ENCODE measurements around the gene EGF. TPM values are rescaled to one million over a fixed set of nuclear protein-coding genes. Genes with fewer than 3 reads are reported as not detected.
A peak's percentile ranks its signal among the peaks of the same experiment; 100 is the strongest.
"Not testable (repeated sequence)": the region's sequence is repeated elsewhere in the genome, so short reads cannot be mapped to it uniquely, and the experiment has no call there.

Gene EGF
- total RNA-seq, 2 donors from 2014 or later: not detected

DNA sequence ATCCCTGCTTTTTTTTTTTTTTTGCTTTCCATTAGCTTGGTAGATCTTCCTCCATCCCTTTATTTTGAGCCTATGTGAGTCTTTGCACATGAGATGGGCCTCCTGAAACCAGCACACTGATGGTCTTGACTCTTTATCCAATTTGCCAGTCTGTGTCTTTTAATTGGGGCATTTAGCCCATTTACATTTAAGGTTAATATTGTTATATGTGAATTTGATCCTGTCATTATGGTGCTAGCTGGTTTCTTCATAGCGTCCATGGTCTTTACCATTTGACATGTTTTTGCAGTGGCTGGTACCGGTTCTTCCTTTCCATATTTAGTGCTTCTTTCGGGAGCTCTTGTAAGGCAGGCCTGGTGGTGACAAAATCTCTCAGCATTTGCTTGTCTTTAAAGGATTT is 24.7 kb downstream of the EGF start:
- not testable (repeated sequence) for H3K36me3 Mint-ChIP-seq (ENCODE audit: low read depth); ATAC-seq (replicated peaks); H3K9me3 Mint-ChIP-seq; H3K27ac Mint-ChIP-seq; H3K4me1 Mint-ChIP-seq; H3K4me3 Mint-ChIP-seq
- peaks cover 16% of the 10 kb centered on the region for H3K27me3 Mint-ChIP-seq

DNA sequence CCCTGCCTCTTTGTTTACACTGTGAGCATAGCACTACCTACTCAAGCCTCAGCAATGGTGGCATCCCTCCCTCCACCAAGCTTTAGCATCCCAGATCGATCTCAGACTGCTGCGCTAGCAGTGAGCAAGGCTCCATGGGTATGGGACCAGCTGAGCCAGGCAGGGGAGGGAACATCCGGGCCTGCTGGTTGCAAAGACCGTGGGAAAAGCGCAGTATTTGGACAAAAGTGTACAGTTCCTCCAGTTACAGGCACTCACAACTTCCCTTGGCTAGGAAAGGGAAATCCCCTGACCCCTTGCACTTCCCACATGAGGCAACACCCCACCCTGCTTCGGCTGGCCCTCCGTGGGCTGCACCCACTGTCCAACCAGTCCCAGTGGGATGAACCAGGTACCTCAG is 26.5 kb downstream of the EGF start:
- H3K4me1 Mint-ChIP-seq: no peaks in the 10 kb centered on the region
- H3K9me3 Mint-ChIP-seq: peaks cover 4% of the 10 kb centered on the region
- no peak overlapping the region for H3K4me3 Mint-ChIP-seq
- H3K36me3 Mint-ChIP-seq (ENCODE audit: low read depth): no peaks in the 10 kb centered on the region
- peaks cover 20% of the 10 kb centered on the region for H3K27me3 Mint-ChIP-seq
- no peak overlapping the region for H3K27ac Mint-ChIP-seq
- no peak for ATAC-seq (replicated peaks)

DNA sequence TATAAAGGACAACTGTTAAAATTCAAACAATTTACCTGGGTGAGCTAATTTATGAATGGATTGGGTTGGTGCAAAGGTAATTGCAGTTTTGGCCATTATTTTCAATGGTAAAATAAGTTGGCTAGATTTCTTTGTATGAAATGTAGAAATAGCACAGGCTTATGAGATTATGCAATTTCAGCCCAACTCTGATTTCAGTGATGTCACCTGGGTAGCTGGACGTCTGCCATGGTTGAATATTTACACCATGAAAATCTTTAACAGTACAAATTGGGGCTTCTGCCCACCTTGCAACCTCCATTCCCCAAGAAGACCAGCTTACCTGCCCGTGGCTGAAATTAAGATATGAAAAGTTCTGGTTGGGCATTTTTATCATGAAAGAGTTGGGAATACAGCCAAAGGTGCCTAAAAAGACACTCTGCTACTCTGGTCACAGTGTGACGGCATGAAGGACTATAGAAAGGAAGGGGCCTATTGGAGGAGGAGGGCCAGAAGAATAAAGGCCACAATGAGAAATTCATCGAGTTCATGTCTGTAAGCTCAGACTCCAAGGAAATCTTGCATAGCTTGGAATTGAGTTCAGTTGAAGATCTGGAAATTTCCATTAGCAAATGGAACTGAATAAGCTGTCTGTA is 29.7 kb downstream of the EGF start:
- Mint-ChIP-seq H3K9me3 (peaks cover 4% of the 10 kb centered on the region), H3K4me1 (no peaks in the 10 kb centered on the region), H3K4me3 (no peak overlapping the region), H3K27ac (no peak overlapping the region), H3K27me3 (peaks cover 17% of the 10 kb centered on the region), H3K36me3 (ENCODE audit: low read depth) (no peaks in the 10 kb centered on the region)
- ATAC-seq (replicated peaks): no peak

DNA sequence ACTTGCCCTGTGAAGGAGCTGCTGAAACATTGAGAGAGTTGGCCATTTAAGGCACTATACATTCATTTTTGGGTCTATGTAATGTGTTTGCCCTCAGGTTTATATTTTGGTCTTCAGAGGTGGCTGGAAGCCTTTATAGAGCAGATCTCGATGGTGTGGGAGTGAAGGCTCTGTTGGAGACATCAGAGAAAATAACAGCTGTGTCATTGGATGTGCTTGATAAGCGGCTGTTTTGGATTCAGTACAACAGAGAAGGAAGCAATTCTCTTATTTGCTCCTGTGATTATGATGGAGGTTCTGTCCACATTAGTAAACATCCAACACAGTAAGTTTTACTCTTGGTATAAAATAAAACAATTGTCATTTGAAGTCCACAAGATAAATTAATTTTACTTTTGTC is 31.1 kb downstream of the EGF start:
- ATAC-seq (replicated peaks): no peak
- H3K9me3 Mint-ChIP-seq: no peaks in the 10 kb centered on the region
- no peaks in the 10 kb centered on the region for H3K36me3 Mint-ChIP-seq (ENCODE audit: low read depth)
- no peak overlapping the region for H3K4me3 Mint-ChIP-seq
- H3K4me1 Mint-ChIP-seq: peaks cover 7% of the 10 kb centered on the region
- no peak overlapping the region for H3K27ac Mint-ChIP-seq
- H3K27me3 Mint-ChIP-seq: peaks cover 10% of the 10 kb centered on the region

DNA sequence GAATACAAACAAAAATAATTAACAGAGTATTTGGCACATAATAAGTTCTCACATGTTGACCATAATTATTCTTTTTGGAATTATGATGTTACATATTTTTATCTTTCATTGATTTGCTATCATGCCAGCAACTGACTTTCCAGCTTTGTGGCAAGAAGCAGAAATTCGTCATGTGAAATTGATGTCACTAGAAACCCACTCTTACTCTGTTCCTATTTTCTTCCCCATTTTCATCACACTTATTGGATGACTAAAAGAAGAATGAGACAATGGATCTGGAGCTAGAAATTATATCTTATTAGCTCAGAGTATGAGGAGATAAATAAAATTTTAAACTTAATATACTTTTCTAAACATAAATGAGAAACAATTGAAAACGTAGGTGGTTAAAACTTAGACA is 31.9 kb downstream of the EGF start:
- Mint-ChIP-seq H3K36me3 (ENCODE audit: low read depth) (no peaks in the 10 kb centered on the region), H3K27me3 (peaks cover 7% of the 10 kb centered on the region), H3K4me3 (no peak overlapping the region), H3K9me3 (no peaks in the 10 kb centered on the region), H3K4me1 (peaks cover 7% of the 10 kb centered on the region), H3K27ac (no peak overlapping the region)
- ATAC-seq (replicated peaks): no peak

DNA sequence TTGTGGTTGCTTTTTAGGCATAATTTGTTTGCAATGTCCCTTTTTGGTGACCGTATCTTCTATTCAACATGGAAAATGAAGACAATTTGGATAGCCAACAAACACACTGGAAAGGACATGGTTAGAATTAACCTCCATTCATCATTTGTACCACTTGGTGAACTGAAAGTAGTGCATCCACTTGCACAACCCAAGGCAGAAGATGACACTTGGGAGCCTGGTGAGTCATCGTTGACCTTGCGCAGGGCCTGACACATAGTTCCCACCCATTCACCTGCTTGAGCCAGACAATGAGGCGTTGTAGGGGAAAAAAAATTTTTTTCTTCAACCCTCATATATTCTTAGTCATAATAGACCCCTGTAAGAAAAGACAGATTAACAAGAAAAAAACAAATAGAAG is 32.4 kb downstream of the EGF start:
- no peaks in the 10 kb centered on the region for H3K9me3 Mint-ChIP-seq
- H3K4me3 Mint-ChIP-seq: no peak overlapping the region
- ATAC-seq (replicated peaks): peak; percentile 54
- peak overlapping the region; percentile 61 for H3K27ac Mint-ChIP-seq
- H3K27me3 Mint-ChIP-seq: peaks cover 7% of the 10 kb centered on the region
- H3K4me1 Mint-ChIP-seq: peaks cover 7% of the 10 kb centered on the region
- no peaks in the 10 kb centered on the region for H3K36me3 Mint-ChIP-seq (ENCODE audit: low read depth)

DNA sequence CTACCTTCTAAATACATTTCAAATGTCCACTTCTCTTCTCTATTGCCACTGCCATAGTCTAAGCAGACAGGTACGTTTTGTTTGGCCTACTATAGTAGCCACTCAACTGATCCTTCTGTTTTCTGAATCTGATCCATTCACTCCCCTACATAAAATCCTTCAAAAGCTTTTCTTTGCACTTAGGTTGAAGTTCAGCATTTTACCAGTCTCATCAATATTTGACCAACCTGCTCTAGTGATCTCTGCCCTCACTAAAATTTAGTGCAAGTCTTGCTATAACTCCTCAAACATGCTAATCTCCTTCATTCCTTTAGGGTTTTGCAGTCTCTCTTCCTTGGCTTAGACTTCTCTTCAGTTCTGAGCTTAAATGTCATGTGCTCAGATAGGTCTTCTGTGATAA is 33.4 kb downstream of the EGF start:
- H3K27me3 Mint-ChIP-seq: peaks cover 7% of the 10 kb centered on the region
- no peak overlapping the region for H3K27ac Mint-ChIP-seq

DNA sequence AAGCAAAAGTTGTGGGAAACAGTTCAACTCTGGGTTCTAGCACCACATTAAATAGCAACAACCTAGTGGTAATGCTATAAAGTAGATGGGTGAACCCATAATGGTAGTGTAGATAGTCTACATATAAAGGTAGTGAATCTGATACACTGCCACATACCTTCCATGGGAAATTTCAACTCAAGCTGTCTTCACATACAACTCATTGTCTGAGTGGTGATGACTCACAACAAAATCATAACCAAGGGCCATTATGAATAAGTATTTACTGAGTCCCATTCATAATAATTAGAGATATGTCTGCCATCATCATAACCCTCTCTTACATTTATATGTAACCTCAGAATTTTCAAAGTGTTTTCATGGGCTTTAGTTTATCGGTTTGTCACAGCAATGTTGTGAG is 34.8 kb downstream of the EGF start:
- no peaks in the 10 kb centered on the region for H3K36me3 Mint-ChIP-seq (ENCODE audit: low read depth)
- no peaks in the 10 kb centered on the region for H3K9me3 Mint-ChIP-seq
- H3K27ac Mint-ChIP-seq: peak overlapping the region; percentile 83
- peak; percentile 85 for ATAC-seq (replicated peaks)
- peaks cover 7% of the 10 kb centered on the region for H3K4me1 Mint-ChIP-seq
- H3K4me3 Mint-ChIP-seq: peak overlapping the region; percentile 43
- H3K27me3 Mint-ChIP-seq: peaks cover 2% of the 10 kb centered on the region

More for the DNA sequence above, 33.4 kb downstream of the EGF start:
- H3K9me3 Mint-ChIP-seq: no peaks in the 10 kb centered on the region
- ATAC-seq (replicated peaks): no peak
- H3K4me1 Mint-ChIP-seq: peaks cover 7% of the 10 kb centered on the region
- no peak overlapping the region for H3K4me3 Mint-ChIP-seq
- H3K36me3 Mint-ChIP-seq (ENCODE audit: low read depth): no peaks in the 10 kb centered on the region

DNA sequence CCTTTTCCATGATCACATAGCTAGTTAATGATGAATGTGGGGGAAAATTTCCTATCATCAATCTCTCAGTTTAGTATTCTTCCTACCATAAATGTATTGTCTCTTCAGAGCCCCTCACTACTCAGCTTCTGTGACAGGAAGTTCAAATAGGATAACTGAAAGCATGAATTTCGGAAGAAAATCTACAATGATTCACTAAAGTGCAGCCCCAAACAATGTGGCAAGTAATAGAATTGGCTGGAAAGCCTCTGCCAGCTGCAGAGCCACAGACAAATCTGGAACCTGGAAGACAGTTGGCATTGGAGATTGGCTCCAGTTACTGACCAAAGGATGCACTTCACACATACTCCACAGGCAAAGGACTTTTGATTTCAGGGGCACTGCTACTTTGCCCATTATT is 35.2 kb downstream of the EGF start:
- Mint-ChIP-seq H3K9me3 (no peaks in the 10 kb centered on the region), H3K27ac (peak overlapping the region; percentile 83), H3K4me3 (peak overlapping the region; percentile 43), H3K27me3 (peaks cover 4% of the 10 kb centered on the region), H3K36me3 (ENCODE audit: low read depth) (no peaks in the 10 kb centered on the region), H3K4me1 (peaks cover 7% of the 10 kb centered on the region)
- ATAC-seq (replicated peaks): peak; percentile 46

DNA sequence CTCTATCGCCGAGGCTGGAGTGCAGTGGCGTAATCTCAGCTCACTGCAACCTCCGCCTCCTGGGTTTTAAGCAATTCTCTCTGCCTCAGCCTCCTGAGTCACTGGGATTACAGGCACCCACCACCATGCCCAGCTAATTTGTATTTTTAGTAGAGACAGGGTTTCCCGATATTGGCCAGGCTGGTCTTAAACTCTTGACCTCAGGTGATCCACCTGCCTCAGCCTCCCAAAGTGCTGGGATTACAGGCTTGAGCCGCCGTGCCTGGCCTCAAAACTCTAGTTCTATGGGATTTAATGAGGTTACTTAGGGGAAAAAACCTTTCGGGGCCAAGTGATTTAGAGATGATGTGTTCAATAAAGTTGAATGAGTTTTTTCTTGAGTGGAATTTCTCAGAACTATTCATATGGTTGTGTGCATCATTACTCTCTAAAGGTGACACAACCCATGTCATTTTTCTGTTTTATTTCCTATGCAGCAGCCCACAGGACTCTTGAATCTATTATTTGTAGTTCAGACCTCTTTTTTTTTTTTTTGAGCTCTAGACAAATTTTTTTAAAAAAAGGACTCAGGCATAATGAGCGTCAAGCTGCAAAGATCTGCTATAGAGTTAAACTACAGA is 36.5 kb downstream of the EGF start:
- peak; percentile 61 for ATAC-seq (replicated peaks)
- H3K27ac Mint-ChIP-seq: peak overlapping the region; percentile 58

DNA sequence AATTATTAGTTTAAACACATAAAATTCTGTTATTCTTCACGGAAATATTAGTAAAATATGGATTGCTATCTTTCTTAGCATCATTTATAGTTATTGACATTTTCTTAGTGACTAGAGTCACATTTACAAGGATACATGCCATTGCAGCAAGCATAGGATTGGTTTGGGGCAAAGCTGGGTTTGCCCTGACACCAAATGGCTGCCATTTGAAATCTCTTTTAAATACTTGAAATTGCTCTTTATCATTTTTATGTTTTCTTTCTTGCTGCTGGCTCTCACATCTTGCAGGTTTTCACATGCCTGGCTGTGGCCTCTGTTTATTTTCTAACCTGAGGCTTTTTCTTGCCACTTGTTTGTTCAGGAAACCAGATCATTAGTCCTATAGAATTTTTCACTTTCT is 39.9 kb downstream of the EGF start:
- Mint-ChIP-seq H3K4me3 (no peak overlapping the region), H3K4me1 (peaks cover 7% of the 10 kb centered on the region), H3K27me3 (peaks cover 4% of the 10 kb centered on the region), H3K36me3 (ENCODE audit: low read depth) (no peaks in the 10 kb centered on the region), H3K27ac (no peak overlapping the region), H3K9me3 (no peaks in the 10 kb centered on the region)
- ATAC-seq (replicated peaks): no peak

More for the DNA sequence above, 36.5 kb downstream of the EGF start:
- not testable (repeated sequence) for H3K9me3 Mint-ChIP-seq; H3K27me3 Mint-ChIP-seq; H3K4me1 Mint-ChIP-seq; H3K36me3 Mint-ChIP-seq (ENCODE audit: low read depth)
- H3K4me3 Mint-ChIP-seq: peak overlapping the region; percentile 15

DNA sequence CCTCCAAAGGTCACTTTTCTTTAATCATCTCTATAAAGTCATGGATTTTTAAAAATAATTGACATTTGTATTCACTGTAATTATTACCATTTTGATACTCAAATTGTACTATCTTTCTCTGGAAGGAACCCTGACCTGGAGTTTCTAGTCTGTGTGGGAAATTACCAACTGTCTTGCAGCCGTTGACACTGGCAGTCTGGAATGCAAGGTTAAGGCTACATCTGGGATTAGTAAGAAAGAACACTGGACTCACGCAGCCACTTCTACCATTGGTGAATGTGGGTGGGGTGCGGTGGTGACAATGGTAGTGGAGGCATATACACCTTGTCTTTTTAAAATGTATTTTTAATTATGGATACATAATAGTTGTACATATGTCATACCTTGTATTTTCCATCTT is 40.9 kb downstream of the EGF start:
- no peaks in the 10 kb centered on the region for H3K36me3 Mint-ChIP-seq (ENCODE audit: low read depth)
- H3K27ac Mint-ChIP-seq: no peak overlapping the region
- peaks cover 4% of the 10 kb centered on the region for H3K27me3 Mint-ChIP-seq
- no peaks in the 10 kb centered on the region for H3K4me1 Mint-ChIP-seq
- H3K9me3 Mint-ChIP-seq: no peaks in the 10 kb centered on the region
- no peak overlapping the region for H3K4me3 Mint-ChIP-seq
- ATAC-seq (replicated peaks): no peak

DNA sequence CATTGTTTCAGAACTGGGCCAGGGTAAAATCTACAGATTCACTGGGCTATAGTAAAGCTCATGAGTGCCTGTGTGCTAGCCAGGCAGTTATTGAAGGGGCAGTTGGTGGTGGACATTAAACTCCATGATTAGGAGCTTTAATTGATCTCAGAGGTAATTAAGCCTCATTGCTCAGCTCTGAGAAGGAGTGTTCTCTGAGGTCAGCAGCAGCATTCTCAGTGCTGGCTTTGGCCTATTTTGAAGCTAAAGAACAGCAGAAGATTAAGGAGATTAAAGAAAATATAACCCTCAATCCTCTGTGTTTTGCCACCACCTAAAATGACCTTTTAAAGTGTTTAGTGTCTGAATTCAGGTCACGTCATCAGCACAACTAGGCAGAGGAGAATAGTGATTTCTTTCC is 42.5 kb downstream of the EGF start:
- ATAC-seq (replicated peaks): no peak
- H3K9me3 Mint-ChIP-seq: no peaks in the 10 kb centered on the region
- peaks cover 4% of the 10 kb centered on the region for H3K27me3 Mint-ChIP-seq
- no peak overlapping the region for H3K4me3 Mint-ChIP-seq
- H3K27ac Mint-ChIP-seq: no peak overlapping the region
- H3K36me3 Mint-ChIP-seq (ENCODE audit: low read depth): no peaks in the 10 kb centered on the region
- H3K4me1 Mint-ChIP-seq: no peaks in the 10 kb centered on the region

DNA sequence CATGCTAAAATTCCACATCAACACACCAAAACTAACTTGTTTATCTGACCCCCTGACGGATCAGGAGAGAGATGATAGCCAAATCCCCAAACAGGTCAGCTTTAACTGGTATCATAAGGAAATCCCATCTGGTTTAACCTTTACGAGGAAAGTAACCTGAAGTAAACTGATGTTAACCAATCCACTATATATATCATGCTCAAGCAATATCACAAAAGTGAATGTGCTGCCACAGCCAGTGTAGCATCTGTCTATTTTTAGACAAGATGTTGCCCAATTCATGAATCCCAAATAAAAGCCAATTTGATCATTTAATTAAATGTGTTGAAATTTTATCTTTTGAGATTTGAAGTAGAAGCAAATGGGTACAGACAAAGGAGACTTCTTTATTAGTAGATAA is 44.5 kb downstream of the EGF start:
- Mint-ChIP-seq H3K4me3 (no peak overlapping the region), H3K27me3 (peaks cover 7% of the 10 kb centered on the region), H3K9me3 (no peaks in the 10 kb centered on the region), H3K4me1 (no peaks in the 10 kb centered on the region), H3K36me3 (ENCODE audit: low read depth) (no peaks in the 10 kb centered on the region), H3K27ac (no peak overlapping the region)
- ATAC-seq (replicated peaks): no peak

DNA sequence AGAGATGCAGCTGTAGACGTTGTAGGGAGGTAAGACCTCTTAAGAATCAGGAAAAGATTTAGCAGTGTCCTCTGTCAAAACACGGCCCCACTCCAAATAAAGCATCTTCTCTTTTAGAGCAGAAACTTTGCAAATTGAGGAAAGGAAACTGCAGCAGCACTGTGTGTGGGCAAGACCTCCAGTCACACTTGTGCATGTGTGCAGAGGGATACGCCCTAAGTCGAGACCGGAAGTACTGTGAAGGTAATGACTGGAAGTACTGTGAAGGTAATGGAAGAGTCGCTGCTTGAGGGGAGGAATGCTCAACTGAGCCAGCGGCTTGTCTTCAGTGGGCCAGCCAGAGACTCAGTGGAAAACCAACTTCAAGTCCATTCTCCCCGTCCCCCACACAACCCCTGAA is 46.5 kb downstream of the EGF start:
- Mint-ChIP-seq H3K36me3 (ENCODE audit: low read depth) (no peaks in the 10 kb centered on the region), H3K27ac (no peak overlapping the region), H3K4me3 (no peak overlapping the region), H3K27me3 (peaks cover 9% of the 10 kb centered on the region), H3K9me3 (no peaks in the 10 kb centered on the region), H3K4me1 (no peaks in the 10 kb centered on the region)
- ATAC-seq (replicated peaks): no peak
